Astrocyte (in vitro differentiated cells and primary cell): ENCODE results near the gene NME2. TPM values are rescaled to one million over a fixed set of nuclear protein-coding genes. Genes with fewer than 3 reads are reported as not detected.

ENCODE experiments used
- DNase-seq: peaks from one replicate; pipeline ENCODE4 v3.0.0-alpha.2; 2010; ENCODE audit warnings: low read depth
- FAIRE-seq: peaks from 2 replicates; lab custom pipeline; 2011; peaks lifted over from hg19 to GRCh38; lab: Jason Lieb, UNC
- H2AFZ ChIP-seq: 2 replicates; pipeline ENCODE4 v1.6.0; 2012; ENCODE audit warnings: low read depth, low read length, inconsistent platforms
- H3K27ac ChIP-seq: 2 replicates; pipeline ENCODE4 v1.5.1; 2011; ENCODE audit warnings: low read depth, low read length, inconsistent platforms
- H3K27me3 ChIP-seq: 2 replicates; pipeline ENCODE4 v1.6.0; 2011; ENCODE audit warnings: low read length, inconsistent platforms; ENCODE audit not compliant: insufficient read depth
- H3K36me3 ChIP-seq: 2 replicates; pipeline ENCODE4 v1.5.1; 2011; ENCODE audit warnings: low read length, inconsistent platforms; ENCODE audit not compliant: insufficient read depth
- H3K4me1 ChIP-seq: 2 replicates; pipeline ENCODE4 v1.5.1; 2011; ENCODE audit warnings: low read length, inconsistent platforms; ENCODE audit not compliant: insufficient read depth
- H3K4me2 ChIP-seq: 2 replicates; pipeline ENCODE4 v1.6.0; 2012; ENCODE audit warnings: low read length, inconsistent platforms
- H3K4me3 ChIP-seq: 2 replicates; pipeline ENCODE4 v1.5.1; 2011; ENCODE audit warnings: low read depth, mild to moderate bottlenecking, low read length, inconsistent platforms; ENCODE audit not compliant: insufficient read depth
- H3K79me2 ChIP-seq: 2 replicates; pipeline ENCODE4 v1.6.0; 2012; ENCODE audit warnings: mild to moderate bottlenecking, low read length, inconsistent platforms; ENCODE audit not compliant: insufficient read depth
- H3K9ac ChIP-seq: 2 replicates; pipeline ENCODE4 v1.6.0; 2012; ENCODE audit warnings: mild to moderate bottlenecking, low read length, inconsistent platforms
- H3K9me3 ChIP-seq: 2 replicates; pipeline ENCODE4 v1.5.1; 2012; ENCODE audit warnings: low read depth, mild to moderate bottlenecking, low read length, inconsistent platforms; ENCODE audit not compliant: insufficient read depth
- H4K20me1 ChIP-seq: 2 replicates; pipeline ENCODE4 v1.6.0; 2012; ENCODE audit warnings: low read length, inconsistent platforms; ENCODE audit not compliant: insufficient read depth
- H3K27ac Mint-ChIP-seq: one replicate; pipeline ENCODE4 v1.8.0; 2021; ENCODE audit warnings: mild to moderate bottlenecking, mixed read lengths; ENCODE audit not compliant: unreplicated experiment
- H3K27me3 Mint-ChIP-seq: one replicate; pipeline ENCODE4 v1.8.0; 2021; ENCODE audit warnings: low read depth, mixed read lengths; ENCODE audit not compliant: unreplicated experiment
- H3K36me3 Mint-ChIP-seq: one replicate; pipeline ENCODE4 v1.8.0; 2021; ENCODE audit warnings: low read depth, mixed read lengths; ENCODE audit not compliant: unreplicated experiment
- H3K4me1 Mint-ChIP-seq: one replicate; pipeline ENCODE4 v1.8.0; 2021; ENCODE audit warnings: low read depth, mixed read lengths; ENCODE audit not compliant: unreplicated experiment
- H3K4me3 Mint-ChIP-seq: one replicate; pipeline ENCODE4 v1.8.0; 2021; ENCODE audit warnings: mild to moderate bottlenecking, moderate library complexity, mixed read lengths; ENCODE audit not compliant: unreplicated experiment
- H3K9me3 Mint-ChIP-seq: one replicate; pipeline ENCODE4 v1.8.0; 2021; ENCODE audit warnings: mild to moderate bottlenecking, mixed read lengths; ENCODE audit not compliant: unreplicated experiment
- EZH2 ChIP-seq: IDR thresholded peaks from 2 replicates; pipeline ENCODE4 v1.6.1; 2012; ENCODE audit warnings: mild to moderate bottlenecking, low read length, inconsistent platforms; ENCODE audit not compliant: insufficient read depth
- total RNA-seq: library from RNA; stranded (reverse); gene quantifications from 2 replicates; pipeline ENCODE4 v1.2.1, GENCODE V29; 2021
- TF ChIP-seq, protein P1 (sequence below): IDR thresholded peaks from 2 replicates; pipeline ENCODE4 v1.5.1; 2011; ENCODE audit warnings: low read depth, mild to moderate bottlenecking, inconsistent platforms, low read length, moderate library complexity; ENCODE audit not compliant: insufficient read depth

NME2 gene
- total RNA-seq, 1 donor from 2014 or later = 894 TPM

DNA sequence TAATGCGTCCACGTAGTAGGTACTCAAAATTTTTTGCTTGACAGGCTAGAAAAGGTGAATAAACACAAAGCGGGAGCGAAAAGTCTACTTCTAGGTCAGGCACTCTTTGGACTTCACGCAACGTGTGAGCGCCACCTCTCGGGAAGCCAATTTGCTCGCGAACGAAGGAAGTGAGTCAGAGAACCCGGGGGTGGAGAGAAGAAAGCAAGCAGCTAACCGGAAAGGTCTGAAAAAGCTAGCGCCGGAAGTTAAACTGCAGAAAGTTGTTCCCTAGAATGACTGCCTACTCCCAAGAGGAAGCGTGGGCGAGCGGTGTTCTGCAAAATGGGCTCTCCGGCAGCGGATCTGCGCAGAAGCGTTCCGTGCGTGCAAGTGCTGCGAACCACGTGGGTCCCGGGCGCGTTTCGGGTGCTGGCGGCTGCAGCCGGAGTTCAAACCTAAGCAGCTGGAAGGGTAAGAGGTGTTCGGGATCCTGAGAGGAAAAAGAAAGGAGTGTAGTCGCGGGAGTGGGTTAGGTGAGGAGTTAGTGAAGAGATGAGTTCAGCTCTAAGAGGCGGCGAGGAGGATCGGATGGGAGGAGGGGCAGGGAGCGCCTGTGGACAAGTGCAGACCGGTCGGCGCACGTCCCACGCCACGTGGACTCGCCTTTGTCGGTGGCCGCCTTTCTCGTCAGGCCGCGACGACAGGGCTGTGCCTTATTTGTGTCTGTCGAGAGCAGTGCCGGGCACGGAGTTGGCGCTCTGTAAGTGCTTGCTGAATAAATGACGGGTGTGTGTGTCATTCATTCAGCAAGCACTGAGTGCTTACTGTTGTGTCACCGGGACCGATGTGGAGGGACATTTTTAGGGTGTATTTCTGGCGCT, 12.8 kb upstream of the NME2 start, which contains the start of gene NME1:
Gene NME1, plus strand, starts transcription at position 350 of the 863 bp plus-strand sequence. CDS start 2,096 bp downstream, outside the sequence.
- FAIRE-seq (peak; percentile 88), DNase-seq (peak; percentile 99)
- Mint-ChIP-seq H3K4me3 (no peak within 1 kb of the TSS), H3K36me3 (peaks cover 2% of the 10 kb centered on the region), H3K4me1 (no peaks in the 10 kb centered on the region), H3K27ac (no peak within 1 kb of the TSS), H3K27me3 (no peaks in the 10 kb centered on the region), H3K9me3 (no peaks in the 10 kb centered on the region)
- Histone ChIP-seq H3K79me2 (peaks cover 51% of the 10 kb centered on the region), H3K27ac (peak within 1 kb of the TSS; percentile 83), H2AFZ (peak within 1 kb of the TSS; percentile 86), H3K9ac (peak within 1 kb of the TSS; percentile 94), H3K4me2 (peak within 1 kb of the TSS; percentile 97), H3K9me3 (no peaks in the 10 kb centered on the region), H4K20me1 (peaks cover 26% of the 10 kb centered on the region), H3K36me3 (peaks cover 25% of the 10 kb centered on the region), H3K4me1 (peaks cover 8% of the 10 kb centered on the region), H3K4me3 (peak within 1 kb of the TSS; percentile 95), H3K27me3 (no peaks in the 10 kb centered on the region)
- no peak for TF ChIP-seq EZH2
- TF ChIP-seq, protein P1, sequence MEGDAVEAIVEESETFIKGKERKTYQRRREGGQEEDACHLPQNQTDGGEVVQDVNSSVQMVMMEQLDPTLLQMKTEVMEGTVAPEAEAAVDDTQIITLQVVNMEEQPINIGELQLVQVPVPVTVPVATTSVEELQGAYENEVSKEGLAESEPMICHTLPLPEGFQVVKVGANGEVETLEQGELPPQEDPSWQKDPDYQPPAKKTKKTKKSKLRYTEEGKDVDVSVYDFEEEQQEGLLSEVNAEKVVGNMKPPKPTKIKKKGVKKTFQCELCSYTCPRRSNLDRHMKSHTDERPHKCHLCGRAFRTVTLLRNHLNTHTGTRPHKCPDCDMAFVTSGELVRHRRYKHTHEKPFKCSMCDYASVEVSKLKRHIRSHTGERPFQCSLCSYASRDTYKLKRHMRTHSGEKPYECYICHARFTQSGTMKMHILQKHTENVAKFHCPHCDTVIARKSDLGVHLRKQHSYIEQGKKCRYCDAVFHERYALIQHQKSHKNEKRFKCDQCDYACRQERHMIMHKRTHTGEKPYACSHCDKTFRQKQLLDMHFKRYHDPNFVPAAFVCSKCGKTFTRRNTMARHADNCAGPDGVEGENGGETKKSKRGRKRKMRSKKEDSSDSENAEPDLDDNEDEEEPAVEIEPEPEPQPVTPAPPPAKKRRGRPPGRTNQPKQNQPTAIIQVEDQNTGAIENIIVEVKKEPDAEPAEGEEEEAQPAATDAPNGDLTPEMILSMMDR = peak; percentile 94

DNA sequence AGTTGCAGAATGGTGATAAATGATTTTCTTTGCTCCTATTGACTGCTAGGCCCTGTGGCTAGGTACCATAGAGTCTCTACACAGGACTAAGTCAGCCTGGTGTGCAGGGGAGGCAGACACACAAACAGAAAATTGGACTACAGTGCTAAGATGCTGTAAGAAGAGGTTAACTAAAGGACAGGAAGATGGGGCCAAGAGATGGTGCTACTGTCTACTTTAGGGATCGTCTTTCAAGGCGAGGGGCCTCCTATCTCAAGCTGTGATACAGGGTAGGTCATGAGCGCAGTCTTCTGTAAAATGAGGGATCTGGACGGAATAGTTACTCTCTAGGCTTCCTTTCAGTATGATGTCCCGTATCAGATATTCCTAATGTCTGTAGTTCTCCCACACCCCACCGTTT, 12.0 kb upstream of the NME2 start:
- DNase-seq = no peak
- Mint-ChIP-seq H3K4me3 (no peak overlapping the region), H3K27ac (no peak overlapping the region), H3K9me3 (no peaks in the 10 kb centered on the region), H3K4me1 (no peaks in the 10 kb centered on the region), H3K36me3 (peaks cover 5% of the 10 kb centered on the region), H3K27me3 (no peaks in the 10 kb centered on the region)
- TF ChIP-seq, protein P1 = no peak
- TF ChIP-seq EZH2 = no peak
- peaks cover 58% of the 10 kb centered on the region for H3K79me2 ChIP-seq
- H3K27me3 ChIP-seq = no peaks in the 10 kb centered on the region
- peaks cover 8% of the 10 kb centered on the region for H3K4me1 ChIP-seq
- H3K9ac ChIP-seq = peak overlapping the region; percentile 94
- H3K36me3 ChIP-seq = peaks cover 30% of the 10 kb centered on the region
- no peaks in the 10 kb centered on the region for H3K9me3 ChIP-seq
- FAIRE-seq = no peak
- peak overlapping the region; percentile 97 for H3K4me2 ChIP-seq
- H2AFZ ChIP-seq = peak overlapping the region; percentile 80
- H3K27ac ChIP-seq = peak overlapping the region; percentile 83
- H4K20me1 ChIP-seq = peaks cover 33% of the 10 kb centered on the region
- H3K4me3 ChIP-seq = peak overlapping the region; percentile 95
